GM23338 (cell line): ENCODE data around the gene SSH2.

ENCODE experiments used
- CREB1 ChIP-seq: fragments of 250-450 bp; sonication (Bioruptor Pico); IDR thresholded peaks from 2 replicates; pipeline ENCODE4 v1.5.0; 2020; ENCODE audit warnings: low read depth, mild to moderate bottlenecking, moderate library complexity
- CTCF ChIP-seq, 2 experiments: fragments of 200-600 bp in 1 of 2; sonication (generic) in 1 of 2; conservative IDR thresholded peaks; 2 replicates each; pipeline versions ENCODE4 v1.5.1 to v1.6.1; 2016 to 2017; ENCODE audit warnings: antibody characterized with exemption in 2 of 2, low read depth in 2 of 2, mild to moderate bottlenecking in 2 of 2, moderate library complexity in 1 of 2
- EZH2 ChIP-seq: fragments of 200-600 bp; sonication (generic); IDR thresholded peaks from one replicate; pipeline ENCODE4 v1.8.0; 2017; ENCODE audit warnings: antibody characterized with exemption, mild to moderate bottlenecking, low read depth; ENCODE audit not compliant: unreplicated experiment
- REST ChIP-seq: IDR thresholded peaks from one replicate; pipeline ENCODE4 v1.6.1; 2018; ENCODE audit warnings: antibody characterized with exemption; ENCODE audit not compliant: unreplicated experiment

- no peak for TF ChIP-seq CREB1 (CRISPR knock-in tag)
- no peak for TF ChIP-seq CTCF (conservative IDR thresholded peaks at IDR 0.05; ENCODE audit: low read depth in 2 of 2)
- TF ChIP-seq EZH2 = no peak
- no peak for TF ChIP-seq REST
Observed at GRCh38 chr17:29649359-29649758, 280.7 kb downstream of the SSH2 start.
